ENCODE measurements around the gene BATF.

The BATF gene

GRCh38 chr14:75527449-75528163, 5.3 kb downstream of the BATF start:
- Histone ChIP-seq H3K4me1 (ENCODE audit: low read length) (no peaks in the 10 kb centered on the region), H3K9me2 (replicated peaks; ENCODE audit: insufficient read depth, low read length) (no peaks in the 10 kb centered on the region), H3F3A (ENCODE audit: insufficient read depth, low read length) (no peaks in the 10 kb centered on the region), H3K4me3 (ENCODE audit: low read length) (no peak overlapping the region), H3K9ac (ENCODE audit: low read length) (no peak overlapping the region), H3K36me3 (replicated peaks; ENCODE audit: insufficient read depth, low read length) (no peaks in the 10 kb centered on the region), H4K20me1 (ENCODE audit: insufficient read depth, low read length) (no peaks in the 10 kb centered on the region), H3K9me3 (replicated peaks; ENCODE audit: insufficient read depth, low read length) (no peaks in the 10 kb centered on the region), H2AFZ (ENCODE audit: low read length) (no peak overlapping the region), H3K4me2 (ENCODE audit: low read depth, low read length) (no peak overlapping the region), H3K27me3 (replicated peaks; ENCODE audit: insufficient read depth, low read length) (no peaks in the 10 kb centered on the region), H3K27ac (ENCODE audit: low read length) (no peak overlapping the region), H3K79me2 (ENCODE audit: low read length) (no peaks in the 10 kb centered on the region)
- TF ChIP-seq EZH2phosphoT487 (IDR thresholded peaks at IDR 0.05; ENCODE audit: low read length): no peak
- no peak for DNase-seq

- Histone ChIP-seq H4K20me1 (ENCODE audit: insufficient read depth, low read length) (no peaks in the 10 kb centered on the region), H3K27ac (ENCODE audit: low read length) (no peak overlapping the region), H3K4me1 (ENCODE audit: low read length) (no peaks in the 10 kb centered on the region), H2AFZ (ENCODE audit: low read length) (no peak overlapping the region), H3K4me3 (ENCODE audit: low read length) (no peak overlapping the region), H3F3A (ENCODE audit: insufficient read depth, low read length) (no peaks in the 10 kb centered on the region), H3K79me2 (ENCODE audit: low read length) (no peaks in the 10 kb centered on the region), H3K9me3 (replicated peaks; ENCODE audit: insufficient read depth, low read length) (no peaks in the 10 kb centered on the region), H3K36me3 (replicated peaks; ENCODE audit: insufficient read depth, low read length) (no peaks in the 10 kb centered on the region), H3K9ac (ENCODE audit: low read length) (no peak overlapping the region), H3K27me3 (replicated peaks; ENCODE audit: insufficient read depth, low read length) (no peaks in the 10 kb centered on the region), H3K4me2 (ENCODE audit: low read depth, low read length) (no peak overlapping the region), H3K9me2 (replicated peaks; ENCODE audit: insufficient read depth, low read length) (no peaks in the 10 kb centered on the region)
- DNase-seq: no peak
- TF ChIP-seq CTCF (IDR thresholded peaks at IDR 0.05; ENCODE audit: low read length) (no peak), EZH2phosphoT487 (IDR thresholded peaks at IDR 0.05; ENCODE audit: low read length) (no peak), EZH2 (optimal IDR thresholded peaks at IDR 0.05; ENCODE audit: low read depth, low read length) (no peak)
Measured at GRCh38 chr14:75531256-75531655, 9.0 kb downstream of the BATF start.

- no peak overlapping the region for H3K4me2 ChIP-seq (ENCODE audit: low read depth, low read length)
Measured at GRCh38 chr14:75531660-75532317, 9.5 kb downstream of the BATF start.

More at GRCh38 chr14:75531660-75532317, 9.5 kb downstream of the BATF start:
- no peaks in the 10 kb centered on the region for H3K9me2 ChIP-seq (replicated peaks; ENCODE audit: insufficient read depth, low read length)
- no peak overlapping the region for H2AFZ ChIP-seq (ENCODE audit: low read length)
- no peaks in the 10 kb centered on the region for H3K36me3 ChIP-seq (replicated peaks; ENCODE audit: insufficient read depth, low read length)
- no peaks in the 10 kb centered on the region for H4K20me1 ChIP-seq (ENCODE audit: insufficient read depth, low read length)
- H3K9ac ChIP-seq (ENCODE audit: low read length): no peak overlapping the region
- no peaks in the 10 kb centered on the region for H3F3A ChIP-seq (ENCODE audit: insufficient read depth, low read length)
- no peaks in the 10 kb centered on the region for H3K27me3 ChIP-seq (replicated peaks; ENCODE audit: insufficient read depth, low read length)
- H3K79me2 ChIP-seq (ENCODE audit: low read length): no peaks in the 10 kb centered on the region
- DNase-seq: no peak
- H3K9me3 ChIP-seq (replicated peaks; ENCODE audit: insufficient read depth, low read length): no peaks in the 10 kb centered on the region
- TF ChIP-seq CTCF (IDR thresholded peaks at IDR 0.05; ENCODE audit: low read length): no peak
- no peak for TF ChIP-seq EZH2phosphoT487 (IDR thresholded peaks at IDR 0.05; ENCODE audit: low read length)
- TF ChIP-seq EZH2 (optimal IDR thresholded peaks at IDR 0.05; ENCODE audit: low read depth, low read length): no peak
- H3K4me1 ChIP-seq (ENCODE audit: low read length): no peaks in the 10 kb centered on the region
- H3K27ac ChIP-seq (ENCODE audit: low read length): no peak overlapping the region
- H3K4me3 ChIP-seq (ENCODE audit: low read length): no peak overlapping the region

Data from MM.1S (cell line).